GM21390 (cell line): Measurements from ENCODE around the gene COA3.
"Not testable (repeated sequence)": the region's sequence is repeated elsewhere in the genome, so short reads cannot be mapped to it uniquely, and the experiment has no call there.

Source experiments
- ATAC-seq: cut with Tn5 transposase; IDR thresholded peaks from one replicate; pipeline ENCODE4 v1.9.1; 2021; ENCODE audit not compliant: unreplicated experiment

COA3 gene

DNA sequence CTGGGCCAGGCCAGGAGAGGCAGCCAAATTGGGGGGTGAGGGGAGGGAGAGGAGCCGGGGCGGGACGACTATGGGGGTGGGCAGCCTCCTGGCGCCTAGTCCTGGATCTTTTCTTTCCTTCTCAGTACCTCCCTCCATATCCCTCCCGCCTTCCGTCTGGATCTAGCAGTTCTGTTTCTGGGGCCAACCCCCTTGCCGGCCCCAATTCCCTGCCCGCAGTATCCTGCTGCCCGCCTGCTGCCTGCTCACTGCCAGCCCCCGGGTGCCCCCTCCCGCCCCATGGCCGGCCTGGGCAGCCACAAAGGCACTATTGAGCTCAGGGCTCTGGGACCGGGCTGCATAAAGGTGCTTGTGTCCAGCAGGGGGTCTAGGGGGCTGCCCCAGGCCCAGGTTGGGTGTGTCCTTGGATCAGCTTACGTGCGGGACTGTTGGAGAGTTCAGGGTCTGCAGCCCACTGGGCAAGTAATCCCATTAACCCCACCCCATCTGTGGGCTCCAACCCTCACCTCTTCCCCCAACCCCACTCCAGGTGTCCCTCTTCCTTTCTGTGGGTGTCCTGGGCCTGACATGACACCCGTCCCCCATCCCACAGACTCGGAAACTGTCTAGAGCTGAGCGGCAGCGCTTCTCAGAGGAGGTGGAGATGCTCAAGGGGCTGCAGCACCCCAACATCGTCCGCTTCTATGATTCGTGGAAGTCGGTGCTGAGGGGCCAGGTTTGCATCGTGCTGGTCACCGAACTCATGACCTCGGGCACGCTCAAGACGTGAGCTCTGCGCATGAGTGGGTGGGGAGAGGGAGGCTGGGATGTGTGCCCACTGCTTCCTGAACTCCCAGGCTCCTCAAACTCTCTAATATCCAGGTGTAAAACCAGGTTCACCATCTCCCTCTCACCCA is 16.1 kb downstream of the COA3 start:
- no peak for ATAC-seq

GRCh38 chr17:42781639-42782165 is 16.8 kb downstream of the COA3 start:
- ATAC-seq = no peak

- no peak for ATAC-seq
These were observed 17.5 kb downstream of the COA3 start for GRCh38 chr17:42780851-42781638.

- no peak for ATAC-seq
These were observed 18.3 kb downstream of the COA3 start, which contains the start of gene WNK4 for GRCh38 chr17:42779936-42780850. WNK4 (plus strand) TSS chr17:42780610; CDS start chr17:42780699, 89 bp downstream.

- no peak for ATAC-seq
These were observed 19.1 kb downstream of the COA3 start for GRCh38 chr17:42779304-42779935.

GRCh38 chr17:42778570-42778969 is 19.9 kb downstream of the COA3 start:
- no peak for ATAC-seq

DNA sequence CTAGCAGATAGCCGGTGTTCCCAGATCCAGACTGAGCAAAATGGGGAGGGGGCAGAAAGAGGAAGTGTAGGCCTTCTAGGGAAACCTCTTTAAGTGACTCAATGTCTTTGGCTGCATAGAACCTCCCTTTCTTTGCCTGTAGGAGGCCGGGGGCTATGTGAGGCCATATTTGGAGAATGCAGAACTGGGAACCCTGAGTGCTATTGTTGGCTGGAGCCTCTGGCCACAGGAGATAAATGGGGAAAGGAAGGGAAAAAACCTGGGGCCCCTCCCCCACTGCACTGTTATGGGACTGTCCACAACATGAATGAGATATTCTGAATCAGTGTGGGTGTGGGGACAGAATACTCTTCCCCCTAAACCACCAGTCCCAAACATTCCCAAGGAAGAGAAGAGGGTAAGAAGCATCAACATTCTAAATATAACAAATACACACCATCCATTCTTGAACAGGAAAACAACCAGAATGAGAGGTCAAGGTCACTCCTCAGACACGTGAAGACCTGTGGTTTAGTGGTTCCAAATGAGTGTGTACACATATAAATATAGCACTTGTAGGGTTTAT is 22.9 kb downstream of the COA3 start:
- no peak for ATAC-seq

DNA sequence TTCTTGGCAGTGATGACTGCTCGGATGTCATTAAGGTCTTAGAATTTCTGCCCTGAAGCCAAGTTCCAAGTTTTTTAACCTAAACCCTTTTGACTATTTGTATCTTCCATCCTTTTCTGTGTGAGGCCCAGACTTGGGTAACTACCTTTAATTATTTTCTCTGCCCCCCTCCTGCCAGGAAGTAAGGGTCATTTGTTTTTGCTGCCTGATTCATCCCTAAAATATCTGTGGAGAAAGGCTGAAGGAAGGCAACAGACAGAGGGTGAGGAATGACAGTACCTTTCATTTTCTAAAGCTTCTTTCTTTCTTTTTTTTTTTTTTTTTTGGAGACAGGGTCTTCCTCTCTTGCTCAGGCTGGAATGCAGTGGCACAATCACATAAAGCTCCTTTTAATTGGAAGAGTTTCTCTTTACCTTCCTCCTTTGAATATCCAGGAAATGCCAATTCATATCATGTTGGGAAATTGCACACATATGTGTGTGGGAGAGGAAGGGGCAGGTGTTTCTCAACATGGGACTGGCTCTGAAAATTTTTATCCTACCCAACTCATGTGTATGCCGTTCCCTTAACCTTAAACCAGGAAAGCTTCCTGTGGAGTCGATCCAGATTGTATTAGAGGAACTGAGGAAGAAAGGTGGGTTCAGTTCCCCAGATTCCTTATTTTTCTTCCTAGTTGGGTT is 24.3 kb downstream of the COA3 start:
- no peak for ATAC-seq

DNA sequence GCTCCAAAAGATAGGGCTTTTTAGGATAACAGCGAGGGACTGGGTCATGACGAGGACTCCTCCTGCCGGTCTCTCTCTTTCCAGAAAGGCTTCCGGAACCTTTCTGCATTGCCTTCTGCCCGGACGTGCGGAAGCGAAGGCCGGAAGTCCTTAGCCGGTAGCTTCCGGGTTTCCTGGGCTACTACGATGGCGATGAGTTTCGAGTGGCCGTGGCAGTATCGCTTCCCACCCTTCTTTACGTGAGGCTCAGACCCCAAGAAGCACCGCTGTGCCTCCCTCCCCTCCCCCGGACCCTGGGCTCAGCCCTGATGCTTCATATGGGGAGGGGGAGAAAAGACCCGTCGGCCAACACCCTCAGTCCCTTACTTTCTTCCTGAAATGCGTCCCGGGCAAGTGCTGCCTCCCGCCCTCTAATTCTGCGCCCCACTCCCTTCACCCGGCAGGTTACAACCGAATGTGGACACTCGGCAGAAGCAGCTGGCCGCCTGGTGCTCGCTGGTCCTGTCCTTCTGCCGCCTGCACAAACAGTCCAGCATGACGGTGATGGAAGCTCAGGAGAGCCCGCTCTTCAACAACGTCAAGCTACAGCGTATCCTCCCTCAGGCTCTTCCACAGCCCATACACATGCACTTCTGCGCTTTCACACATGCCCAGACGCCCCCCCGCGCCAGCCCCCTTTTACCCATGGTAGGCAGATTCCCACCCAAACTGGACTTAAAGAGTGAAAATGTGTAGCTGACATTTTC is 25.0 kb downstream of the COA3 start, which contains the start of gene VPS25:
VPS25 (plus strand) TSS at position 160 of the 746 bp plus-strand sequence; CDS start at position 187, 27 bp downstream.
- no peak for ATAC-seq

- ATAC-seq = no peak
These were observed 25.6 kb downstream of the COA3 start for GRCh38 chr17:42772945-42773289.

GRCh38 chr17:42769964-42770363 is 28.5 kb downstream of the COA3 start:
- not testable (repeated sequence) for ATAC-seq

DNA sequence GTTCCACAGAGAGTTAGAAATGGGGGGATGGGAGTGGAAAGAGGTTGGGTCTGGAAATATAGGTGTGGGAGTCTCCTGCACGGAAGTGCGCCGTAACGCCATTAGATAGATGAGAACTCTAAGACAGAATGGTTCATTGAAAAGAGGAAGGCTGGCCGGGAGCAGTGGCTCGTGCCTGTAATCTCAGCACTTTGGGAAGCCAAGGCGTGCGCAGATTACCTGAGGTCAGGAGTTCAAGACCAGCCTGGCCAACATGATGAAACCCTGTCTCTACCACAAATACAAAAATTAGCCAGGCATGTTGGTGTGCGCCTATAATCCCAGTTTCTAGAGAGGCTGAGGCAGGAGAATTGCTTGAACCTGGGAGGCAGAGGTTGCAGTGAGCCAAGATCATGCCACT is 30.5 kb downstream of the COA3 start:
- ATAC-seq = not testable (repeated sequence)

GRCh38 chr17:42767512-42767911 is 31.0 kb downstream of the COA3 start:
- ATAC-seq = no peak

- no peak for ATAC-seq
These were observed 32.4 kb downstream of the COA3 start for GRCh38 chr17:42766124-42766523.

DNA sequence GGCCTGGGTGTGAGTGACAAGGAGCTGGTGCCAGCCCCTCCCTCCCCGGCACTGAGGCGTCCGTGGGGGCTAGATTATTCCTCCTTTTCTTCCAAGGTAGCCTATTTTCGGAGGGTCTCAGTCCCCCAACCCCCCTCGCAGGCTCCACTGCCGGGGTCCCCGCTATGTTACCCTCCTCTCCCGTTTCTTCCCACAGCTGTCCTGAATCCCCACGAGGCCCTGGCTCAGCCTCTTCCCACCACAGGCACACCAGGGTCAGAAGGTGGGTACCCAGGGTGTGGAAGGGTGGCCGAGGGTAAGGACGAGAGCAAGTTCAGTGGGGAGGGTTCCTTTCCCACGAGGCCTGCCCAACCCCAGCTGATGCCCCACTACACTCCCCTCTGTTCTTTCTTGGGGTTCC is 36.9 kb downstream of the COA3 start:
- no peak for ATAC-seq

- ATAC-seq = no peak
These were observed 37.6 kb downstream of the COA3 start, which contains the start of gene RAMP2 for GRCh38 chr17:42760652-42761581. RAMP2 (plus strand) TSS chr17:42761227; CDS start chr17:42761262, 35 bp downstream.

GRCh38 chr17:42759982-42760651 is 38.4 kb downstream of the COA3 start:
- ATAC-seq = no peak
